Common myeloid progenitor, CD34-positive (primary cell): ENCODE results near the gene GRK3.

Source experiments
- CTCF ChIA-PET: fragments of 350-600 bp; sonication (Branson Sonifier 250); formaldehyde crosslinking; loops from one replicate; lab custom pipeline; 2021; ENCODE audit warnings: antibody characterized with exemption; lab: Charles Lee
- POLR2A ChIA-PET: fragments of 350-600 bp; sonication (Branson Sonifier 250); formaldehyde crosslinking; loops from one replicate; lab custom pipeline; 2021; ENCODE audit warnings: antibody characterized with exemption; lab: Charles Lee
- DNase-seq, 3 donors: peaks; one replicate each; pipeline versions ENCODE4 v3.0.0 to v3.0.0-alpha.2; 2013
- H3K27ac ChIP-seq, 2 experiments: 1 replicate in 1 of 2; 2 replicates in 1 of 2; pipeline ENCODE4 v1.7.0; 2013; ENCODE audit warnings: inconsistent platforms in 2 of 2, low read length in 2 of 2, mild to moderate bottlenecking in 2 of 2, low read depth in 1 of 2, moderate library complexity in 1 of 2; ENCODE audit not compliant: severe bottlenecking in 2 of 2, insufficient read depth in 1 of 2, poor library complexity in 1 of 2
- H3K27me3 ChIP-seq, 5 experiments: replicated peaks in 2 of 5; 1 replicate in 3 of 5; 2 replicates in 2 of 5; pipeline versions ENCODE4 v1.6.1 to v1.7.0; 2013; ENCODE audit warnings: low read length in 4 of 5, mild to moderate bottlenecking in 2 of 5, moderate library complexity in 2 of 5, inconsistent platforms in 1 of 5; ENCODE audit not compliant: insufficient read depth in 5 of 5, control insufficient read depth in 4 of 5
- H3K36me3 ChIP-seq, 4 experiments: 1 replicate in 2 of 4; 2 replicates in 2 of 4; pipeline versions ENCODE4 v1.6.1 to v1.7.0; 2013; ENCODE audit warnings: low read length in 3 of 4, control low read depth in 1 of 4, mild to moderate bottlenecking in 1 of 4; ENCODE audit not compliant: control insufficient read depth in 4 of 4, insufficient read depth in 4 of 4
- H3K4me1 ChIP-seq, 4 experiments: 1 replicate in 3 of 4; 2 replicates in 1 of 4; pipeline versions ENCODE4 v1.6.1 to v1.7.1; 2013; ENCODE audit warnings: low read length in 3 of 4, mild to moderate bottlenecking in 3 of 4, control low read depth in 1 of 4, inconsistent platforms in 1 of 4, moderate library complexity in 1 of 4; ENCODE audit not compliant: control insufficient read depth in 4 of 4, insufficient read depth in 4 of 4; ENCODE audit errors: control extremely low read depth in 1 of 4
- H3K4me3 ChIP-seq, 7 experiments: 1 replicate in 4 of 7; 2 replicates in 3 of 7; pipeline versions ENCODE4 v1.5.1 to v1.7.0; 2013; ENCODE audit warnings: mild to moderate bottlenecking in 7 of 7, low read length in 6 of 7, moderate library complexity in 6 of 7, inconsistent platforms in 2 of 7, low read depth in 2 of 7, control low read depth in 1 of 7; ENCODE audit not compliant: insufficient read depth in 4 of 7, control insufficient read depth in 1 of 7; ENCODE audit errors: extremely low read depth in 1 of 7
- H3K9me3 ChIP-seq, 5 experiments: 1 replicate in 4 of 5; 2 replicates in 1 of 5; pipeline versions ENCODE4 v1.6.1 to v1.7.1; 2013; ENCODE audit warnings: low read length in 4 of 5, mild to moderate bottlenecking in 2 of 5, inconsistent platforms in 1 of 5, low read depth in 1 of 5, moderate library complexity in 1 of 5; ENCODE audit not compliant: control insufficient read depth in 4 of 5, insufficient read depth in 2 of 5; ENCODE audit errors: control extremely low read depth in 1 of 5
- WGBS: methylation state at CpG from one replicate; pipeline ENCODE4 v1.1.5; 2013; ENCODE audit not compliant: insufficient coverage; 5-methylcytosine and 5-hydroxymethylcytosine counted together

The GRK3 gene

DNA sequence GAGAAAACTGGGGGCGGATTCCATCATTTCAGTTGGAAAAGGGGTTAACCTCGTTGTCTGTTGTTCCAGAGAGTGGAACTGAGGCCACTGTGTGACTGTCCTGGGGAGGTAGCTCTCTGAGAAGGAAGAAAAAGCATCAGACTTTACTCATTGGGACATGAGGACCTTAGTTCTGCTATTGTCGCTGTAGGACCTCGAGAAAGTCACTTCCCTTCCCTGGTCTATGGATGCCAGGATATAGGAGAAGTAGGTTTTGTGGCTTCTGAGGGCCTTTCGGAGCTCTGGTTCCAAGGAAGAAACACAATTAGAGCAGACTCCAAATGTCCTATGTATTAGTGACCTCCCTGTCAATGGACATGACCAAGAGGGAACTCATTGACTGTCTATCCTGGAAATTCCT is 183.7 kb downstream of the GRK3 start:
- 78% methylated on average over 4 of the region's 5 CpGs for WGBS
- Histone ChIP-seq H3K27me3 (peaks cover 0 to 5% (median 0%) of the 10 kb centered on the region in 5 experiments), H3K36me3 (no peaks in the 10 kb centered on the region), H3K4me3 (no peak overlapping the region), H3K4me1 (peaks cover 0 to 14% (median 0%) of the 10 kb centered on the region in 4 experiments), H3K9me3 (no peaks in the 10 kb centered on the region), H3K27ac (no peak overlapping the region)
- POLR2A ChIA-PET, result no interaction called here
- no peak for DNase-seq
- CTCF ChIA-PET, result no interaction called here

DNA sequence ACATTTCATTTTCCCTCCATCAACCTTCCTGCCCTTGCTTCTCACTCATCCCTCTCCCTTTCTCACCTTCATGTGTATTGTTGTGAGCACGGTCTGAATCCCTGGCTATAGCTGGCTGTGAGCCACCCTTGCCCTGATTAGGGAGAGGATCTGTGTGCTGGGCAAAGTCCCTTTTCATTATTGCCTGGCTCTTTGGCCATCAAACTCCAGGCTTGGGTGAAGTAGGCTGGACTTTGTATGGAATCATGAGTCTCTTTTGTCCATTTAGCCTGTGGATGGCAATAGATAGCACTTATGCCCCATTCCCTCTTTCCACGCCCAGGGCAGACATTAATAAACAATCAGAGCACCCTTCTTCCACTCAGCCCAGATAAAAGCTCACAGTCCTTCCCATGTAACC is 184.2 kb downstream of the GRK3 start:
- no peaks in the 10 kb centered on the region for H3K9me3 ChIP-seq
- no peak for DNase-seq
- peaks cover 0 to 5% (median 0%) of the 10 kb centered on the region in 5 experiments for H3K27me3 ChIP-seq
- H3K4me3 ChIP-seq, result no peak overlapping the region
- WGBS, result 86% methylated on average over 2 of the region's 2 CpGs
- peaks cover 0 to 14% (median 0%) of the 10 kb centered on the region in 4 experiments for H3K4me1 ChIP-seq
- ChIA-PET POLR2A (no interaction called here), CTCF (no interaction called here)
- H3K27ac ChIP-seq, result no peak overlapping the region
- H3K36me3 ChIP-seq, result no peaks in the 10 kb centered on the region

GRCh38 chr22:25749420-25750169 is 185.1 kb downstream of the GRK3 start:
- Histone ChIP-seq H3K27ac (no peak overlapping the region), H3K27me3 (peaks cover 0 to 6% (median 0%) of the 10 kb centered on the region in 5 experiments), H3K4me3 (no peak overlapping the region), H3K4me1 (peaks cover 0 to 14% (median 0%) of the 10 kb centered on the region in 4 experiments), H3K9me3 (no peaks in the 10 kb centered on the region), H3K36me3 (no peaks in the 10 kb centered on the region)
- peak in 2 of 3 donors; percentile 14 to 34 for DNase-seq
- CTCF ChIA-PET, result no interaction called here
- 88% methylated on average over 6 of the region's 10 CpGs for WGBS
- POLR2A ChIA-PET, result no interaction called here

DNA sequence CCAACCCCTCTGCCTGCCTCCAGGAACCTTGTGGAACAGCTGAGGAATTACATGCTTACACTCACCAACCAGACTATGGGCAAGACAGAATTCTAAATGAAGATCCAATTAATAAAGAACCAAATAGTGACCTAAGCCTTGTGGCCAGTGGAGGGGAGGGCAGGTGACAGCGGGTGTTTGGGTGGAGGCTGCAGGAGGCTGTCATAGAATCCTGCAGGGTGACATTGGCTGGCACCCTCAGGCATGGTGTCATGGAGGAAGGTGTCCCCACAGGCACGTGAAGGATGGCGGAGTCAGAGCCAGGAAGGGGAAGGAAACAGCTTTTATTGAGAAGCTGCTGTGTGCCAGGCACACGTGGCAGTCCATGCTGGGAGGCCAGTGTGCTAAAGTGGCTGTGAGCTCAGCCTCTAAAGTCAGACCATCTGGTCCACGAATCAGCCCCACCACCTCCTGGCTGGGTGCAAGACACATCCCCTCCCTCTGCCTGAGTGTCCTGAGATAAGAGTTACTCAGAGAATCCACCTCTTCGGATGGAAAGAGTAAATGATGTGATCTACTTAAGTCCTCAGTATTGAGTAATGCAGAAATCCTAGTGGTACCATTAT is 186.2 kb downstream of the GRK3 start:
- no peak for DNase-seq
- Histone ChIP-seq H3K36me3 (no peaks in the 10 kb centered on the region), H3K4me1 (peaks cover 0 to 14% (median 0%) of the 10 kb centered on the region in 4 experiments), H3K27me3 (peaks cover 0 to 6% (median 0%) of the 10 kb centered on the region in 5 experiments), H3K9me3 (no peaks in the 10 kb centered on the region), H3K4me3 (no peak overlapping the region), H3K27ac (no peak overlapping the region)
- POLR2A ChIA-PET, result no interaction called here
- CTCF ChIA-PET, result no interaction called here
- 30% methylated on average over 5 of the region's 6 CpGs for WGBS

- 86% methylated on average over 3 of the region's 4 CpGs for WGBS
- POLR2A ChIA-PET, result no interaction called here
- no peaks in the 10 kb centered on the region for H3K36me3 ChIP-seq
- H3K27me3 ChIP-seq, result peaks cover 0 to 6% (median 0%) of the 10 kb centered on the region in 5 experiments
- CTCF ChIA-PET, result no interaction called here
- H3K27ac ChIP-seq, result no peak overlapping the region
- H3K9me3 ChIP-seq, result no peaks in the 10 kb centered on the region
- peaks cover 0 to 14% (median 0%) of the 10 kb centered on the region in 4 experiments for H3K4me1 ChIP-seq
- H3K4me3 ChIP-seq, result no peak overlapping the region
- no peak for DNase-seq
Observed at GRCh38 chr22:25751174-25751581, 186.7 kb downstream of the GRK3 start.

GRCh38 chr22:25752615-25753214 is 188.2 kb downstream of the GRK3 start:
- CTCF ChIA-PET, result no interaction called here

DNA sequence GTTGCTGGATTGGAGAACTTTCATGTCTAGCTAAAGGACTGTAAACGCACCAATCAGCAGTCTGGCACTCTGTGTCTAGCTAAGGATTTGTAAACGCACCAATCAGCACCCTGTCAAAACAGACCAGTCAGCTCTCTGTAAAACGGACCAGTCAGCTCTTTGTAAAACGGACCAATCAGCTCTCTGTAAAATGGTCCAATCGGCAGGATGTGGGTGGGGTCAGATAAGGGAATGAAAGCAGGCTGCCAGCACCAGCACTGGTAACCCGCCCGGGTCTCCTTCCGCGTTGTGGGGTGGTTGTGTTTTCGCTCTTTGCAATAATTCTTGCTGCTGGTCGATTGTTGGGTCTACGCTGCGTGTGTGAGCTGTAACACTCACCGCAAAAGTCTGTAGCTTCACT is 188.8 kb downstream of the GRK3 start:
- WGBS, result 93% methylated on average over 14 of the region's 14 CpGs
- H3K4me3 ChIP-seq, result no peak overlapping the region
- no peaks in the 10 kb centered on the region for H3K36me3 ChIP-seq
- no peaks in the 10 kb centered on the region for H3K9me3 ChIP-seq
- no peak overlapping the region for H3K27ac ChIP-seq
- ChIA-PET POLR2A (no interaction called here), CTCF (interaction anchor here (1.0 kb wide), 1 partner anchor 11 kb away, joined by 3 read pairs; no protein-coding TSS in a partner anchor)
- peaks cover 0 to 6% (median 0%) of the 10 kb centered on the region in 5 experiments for H3K27me3 ChIP-seq
- H3K4me1 ChIP-seq, result peaks cover 0 to 14% (median 0%) of the 10 kb centered on the region in 4 experiments
- DNase-seq, result no peak

More at GRCh38 chr22:25752615-25753214, 188.2 kb downstream of the GRK3 start:
- Histone ChIP-seq H3K4me1 (peaks cover 0 to 14% (median 0%) of the 10 kb centered on the region in 4 experiments), H3K27ac (no peak overlapping the region), H3K4me3 (no peak overlapping the region), H3K27me3 (peaks cover 0 to 6% (median 0%) of the 10 kb centered on the region in 5 experiments), H3K36me3 (no peaks in the 10 kb centered on the region), H3K9me3 (no peaks in the 10 kb centered on the region)
- POLR2A ChIA-PET, result no interaction called here
- DNase-seq, result no peak
- 88% methylated on average over 34 of the region's 48 CpGs for WGBS
